ENCODE measurements around the gene COPE.

DNA sequence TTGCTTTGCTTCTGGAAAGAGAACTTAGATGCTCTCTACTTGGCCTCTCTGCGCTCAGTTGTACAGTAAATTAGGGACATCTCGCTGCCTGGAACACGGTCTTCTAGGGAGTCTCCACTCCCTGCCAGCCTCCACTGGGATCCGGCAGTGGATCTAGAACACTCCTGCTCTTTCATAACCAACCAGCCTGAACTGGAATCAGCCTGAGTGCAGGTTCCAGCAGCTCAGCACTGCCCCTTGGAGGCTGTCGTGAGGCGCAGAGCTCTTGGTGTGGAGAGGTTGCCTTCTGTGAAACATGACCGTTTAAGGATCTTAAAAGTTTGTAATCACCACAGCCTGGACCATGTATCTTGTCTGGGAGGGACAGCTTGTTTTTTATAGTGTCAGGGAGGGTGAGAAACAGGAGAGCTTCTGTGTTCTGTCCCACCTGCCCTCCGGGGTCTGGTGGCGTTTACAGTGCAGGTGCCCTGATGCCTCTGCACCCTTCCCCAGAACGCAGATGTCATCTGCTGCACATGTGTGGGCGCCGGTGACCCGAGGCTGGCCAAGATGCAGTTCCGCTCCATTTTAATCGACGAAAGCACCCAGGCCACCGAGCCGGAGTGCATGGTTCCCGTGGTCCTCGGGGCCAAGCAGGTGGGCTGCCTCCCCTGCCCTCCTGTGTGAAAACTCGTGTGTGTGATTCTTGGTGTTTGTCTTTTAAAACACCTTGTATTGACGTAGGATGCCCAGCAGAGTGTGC, 62.6 kb downstream of the COPE start:
- TF ChIP-seq, protein P1, sequence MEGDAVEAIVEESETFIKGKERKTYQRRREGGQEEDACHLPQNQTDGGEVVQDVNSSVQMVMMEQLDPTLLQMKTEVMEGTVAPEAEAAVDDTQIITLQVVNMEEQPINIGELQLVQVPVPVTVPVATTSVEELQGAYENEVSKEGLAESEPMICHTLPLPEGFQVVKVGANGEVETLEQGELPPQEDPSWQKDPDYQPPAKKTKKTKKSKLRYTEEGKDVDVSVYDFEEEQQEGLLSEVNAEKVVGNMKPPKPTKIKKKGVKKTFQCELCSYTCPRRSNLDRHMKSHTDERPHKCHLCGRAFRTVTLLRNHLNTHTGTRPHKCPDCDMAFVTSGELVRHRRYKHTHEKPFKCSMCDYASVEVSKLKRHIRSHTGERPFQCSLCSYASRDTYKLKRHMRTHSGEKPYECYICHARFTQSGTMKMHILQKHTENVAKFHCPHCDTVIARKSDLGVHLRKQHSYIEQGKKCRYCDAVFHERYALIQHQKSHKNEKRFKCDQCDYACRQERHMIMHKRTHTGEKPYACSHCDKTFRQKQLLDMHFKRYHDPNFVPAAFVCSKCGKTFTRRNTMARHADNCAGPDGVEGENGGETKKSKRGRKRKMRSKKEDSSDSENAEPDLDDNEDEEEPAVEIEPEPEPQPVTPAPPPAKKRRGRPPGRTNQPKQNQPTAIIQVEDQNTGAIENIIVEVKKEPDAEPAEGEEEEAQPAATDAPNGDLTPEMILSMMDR (IDR thresholded peaks at IDR 0.05; ENCODE audit: low read depth, low read length): peak; percentile 37
- TF ChIP-seq EZH2phosphoT487 (IDR thresholded peaks at IDR 0.05; ENCODE audit: low read depth): no peak

All from OCI-LY3 (cell line).